CD4-positive, alpha-beta T cell treated with Interleukin-12 subunit alpha and Interleukin-12 subunit beta, for 1 hour (primary cell): Measurements from ENCODE around the gene FREM2.

Experiments
- DNase-seq: peaks from one replicate; pipeline ENCODE4 v3.0.0-alpha.2; 2020

Gene FREM2, protein sequence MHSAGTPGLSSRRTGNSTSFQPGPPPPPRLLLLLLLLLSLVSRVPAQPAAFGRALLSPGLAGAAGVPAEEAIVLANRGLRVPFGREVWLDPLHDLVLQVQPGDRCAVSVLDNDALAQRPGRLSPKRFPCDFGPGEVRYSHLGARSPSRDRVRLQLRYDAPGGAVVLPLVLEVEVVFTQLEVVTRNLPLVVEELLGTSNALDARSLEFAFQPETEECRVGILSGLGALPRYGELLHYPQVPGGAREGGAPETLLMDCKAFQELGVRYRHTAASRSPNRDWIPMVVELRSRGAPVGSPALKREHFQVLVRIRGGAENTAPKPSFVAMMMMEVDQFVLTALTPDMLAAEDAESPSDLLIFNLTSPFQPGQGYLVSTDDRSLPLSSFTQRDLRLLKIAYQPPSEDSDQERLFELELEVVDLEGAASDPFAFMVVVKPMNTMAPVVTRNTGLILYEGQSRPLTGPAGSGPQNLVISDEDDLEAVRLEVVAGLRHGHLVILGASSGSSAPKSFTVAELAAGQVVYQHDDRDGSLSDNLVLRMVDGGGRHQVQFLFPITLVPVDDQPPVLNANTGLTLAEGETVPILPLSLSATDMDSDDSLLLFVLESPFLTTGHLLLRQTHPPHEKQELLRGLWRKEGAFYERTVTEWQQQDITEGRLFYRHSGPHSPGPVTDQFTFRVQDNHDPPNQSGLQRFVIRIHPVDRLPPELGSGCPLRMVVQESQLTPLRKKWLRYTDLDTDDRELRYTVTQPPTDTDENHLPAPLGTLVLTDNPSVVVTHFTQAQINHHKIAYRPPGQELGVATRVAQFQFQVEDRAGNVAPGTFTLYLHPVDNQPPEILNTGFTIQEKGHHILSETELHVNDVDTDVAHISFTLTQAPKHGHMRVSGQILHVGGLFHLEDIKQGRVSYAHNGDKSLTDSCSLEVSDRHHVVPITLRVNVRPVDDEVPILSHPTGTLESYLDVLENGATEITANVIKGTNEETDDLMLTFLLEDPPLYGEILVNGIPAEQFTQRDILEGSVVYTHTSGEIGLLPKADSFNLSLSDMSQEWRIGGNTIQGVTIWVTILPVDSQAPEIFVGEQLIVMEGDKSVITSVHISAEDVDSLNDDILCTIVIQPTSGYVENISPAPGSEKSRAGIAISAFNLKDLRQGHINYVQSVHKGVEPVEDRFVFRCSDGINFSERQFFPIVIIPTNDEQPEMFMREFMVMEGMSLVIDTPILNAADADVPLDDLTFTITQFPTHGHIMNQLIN (N-terminal part only)

DNA sequence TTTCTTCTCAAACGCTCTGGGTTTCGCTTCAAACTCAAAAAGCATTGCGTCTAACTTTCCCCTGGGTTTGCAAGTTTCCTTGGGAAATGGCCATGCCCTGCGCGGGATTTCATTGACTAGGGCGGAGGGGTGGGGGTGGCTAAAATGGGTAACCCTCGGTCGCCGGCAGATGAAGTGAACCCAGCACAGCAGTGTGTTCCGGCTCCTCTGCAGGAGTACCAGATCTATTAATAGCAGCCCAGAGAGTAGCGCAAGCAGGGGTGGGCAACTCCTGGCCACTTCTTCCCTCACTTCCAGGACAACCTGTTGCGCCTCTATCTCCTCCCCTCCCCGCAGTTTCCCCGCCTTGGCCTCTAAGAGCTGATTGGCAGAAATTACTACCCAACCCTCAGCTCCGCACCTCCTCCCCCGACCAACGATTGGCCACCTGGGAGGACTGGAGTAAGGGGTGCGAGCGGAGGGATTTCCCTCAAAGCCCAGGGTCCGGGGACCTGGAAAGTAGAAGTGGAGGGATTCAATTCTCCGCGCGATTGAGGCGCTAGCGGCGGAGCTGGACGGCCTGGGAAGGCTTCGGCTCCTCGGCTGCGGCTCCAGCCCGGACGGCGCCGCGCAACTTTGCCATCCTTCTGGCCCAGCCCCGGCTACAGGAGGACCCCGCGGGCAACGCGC, at the start of gene FREM2:
FREM2 (plus strand) TSS at position 501 of the 669 bp plus-strand sequence. CDS start 268 bp downstream, outside the sequence.
- no peak for DNase-seq

DNA sequence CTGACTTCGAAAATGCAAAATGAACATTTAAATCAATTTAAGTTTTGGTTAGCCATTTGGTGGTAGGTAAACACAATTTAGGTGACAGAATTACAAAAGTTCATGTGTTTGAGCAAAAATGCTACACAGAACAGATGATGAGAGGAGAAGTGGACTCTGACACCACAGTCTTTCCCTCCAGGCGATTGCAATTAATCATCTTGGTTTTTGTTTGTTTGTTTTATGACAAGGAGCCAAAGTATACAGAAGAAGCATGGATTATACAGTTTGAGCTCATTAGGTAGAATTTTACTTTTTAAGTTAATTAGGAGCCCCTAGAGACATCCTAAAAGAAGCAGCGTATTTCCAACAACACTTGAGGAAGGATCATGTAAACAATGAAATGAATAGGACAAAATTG, 49.3 kb upstream of the FREM2 start:
- no peak for DNase-seq

DNA sequence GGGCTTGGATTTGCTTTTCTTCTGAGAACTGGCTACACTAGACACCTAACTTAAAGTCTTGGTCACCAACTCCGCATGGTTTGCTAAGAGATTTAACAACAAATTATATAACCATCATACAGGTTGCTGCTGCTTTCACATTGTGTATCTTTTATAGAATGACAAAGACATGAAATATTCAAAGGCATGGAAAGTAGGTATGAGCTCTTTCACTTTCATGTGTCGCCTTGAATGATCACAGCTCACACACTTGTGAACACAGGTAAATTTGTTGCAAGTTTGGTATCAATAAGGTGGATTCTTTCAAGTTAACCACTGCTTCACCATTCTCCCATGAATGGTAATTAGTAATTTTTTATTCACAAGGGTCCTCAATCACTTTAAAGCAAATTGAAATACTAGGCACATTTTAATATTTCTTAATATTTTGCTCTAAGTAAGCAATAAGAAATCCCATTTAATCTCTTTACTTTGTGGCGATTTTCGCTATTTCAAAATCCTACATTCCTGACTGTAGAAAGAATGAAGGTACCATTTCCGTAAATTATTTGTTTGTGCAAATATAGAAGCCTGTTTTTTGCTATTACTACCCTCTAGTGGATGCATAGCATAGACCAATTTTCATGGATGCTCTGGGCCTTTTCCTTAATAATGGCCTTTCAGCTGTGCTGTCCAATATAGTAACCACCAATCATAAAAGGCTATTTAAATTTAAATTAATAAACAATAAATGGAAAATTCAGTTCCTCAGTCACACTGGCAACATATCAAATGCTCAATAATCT, 45.5 kb upstream of the FREM2 start:
- DNase-seq, result no peak

DNA sequence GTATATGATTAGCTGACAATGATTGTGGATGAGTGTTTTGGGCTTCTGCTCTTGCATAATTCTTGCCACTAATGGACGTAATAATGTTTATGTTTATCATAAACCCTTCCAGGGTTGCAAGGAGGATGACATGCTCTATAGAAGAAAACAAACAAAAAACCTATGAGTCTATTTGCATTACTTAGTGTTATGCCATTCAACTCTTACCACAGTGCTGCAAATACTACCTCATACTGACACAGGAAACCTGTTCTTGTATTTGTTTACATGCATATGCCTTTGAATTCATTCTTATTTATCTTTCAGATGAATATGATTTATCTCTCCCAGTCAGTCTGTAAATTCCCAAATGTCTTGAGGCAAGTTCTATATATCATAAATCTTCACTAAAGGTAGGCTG, 39.6 kb upstream of the FREM2 start:
- DNase-seq, result no peak

DNA sequence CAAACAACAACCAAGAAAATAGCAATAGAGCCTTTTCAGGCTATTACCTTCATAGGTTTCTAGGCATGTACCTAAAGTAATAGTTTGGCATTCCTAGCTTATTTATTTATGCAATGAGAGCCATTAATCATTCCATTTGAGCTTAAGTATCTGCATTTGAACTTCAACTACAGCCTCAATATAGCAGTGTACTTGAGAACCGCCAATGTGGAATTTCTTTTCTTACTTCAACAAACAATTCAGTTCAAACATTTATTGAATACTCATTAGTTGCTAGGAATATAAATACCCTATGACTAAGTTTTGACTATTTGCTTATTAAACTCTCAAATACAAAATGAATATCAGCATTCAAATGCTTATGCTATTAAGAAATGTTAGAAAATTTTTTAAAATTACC, 38.0 kb upstream of the FREM2 start:
- no peak for DNase-seq

DNA sequence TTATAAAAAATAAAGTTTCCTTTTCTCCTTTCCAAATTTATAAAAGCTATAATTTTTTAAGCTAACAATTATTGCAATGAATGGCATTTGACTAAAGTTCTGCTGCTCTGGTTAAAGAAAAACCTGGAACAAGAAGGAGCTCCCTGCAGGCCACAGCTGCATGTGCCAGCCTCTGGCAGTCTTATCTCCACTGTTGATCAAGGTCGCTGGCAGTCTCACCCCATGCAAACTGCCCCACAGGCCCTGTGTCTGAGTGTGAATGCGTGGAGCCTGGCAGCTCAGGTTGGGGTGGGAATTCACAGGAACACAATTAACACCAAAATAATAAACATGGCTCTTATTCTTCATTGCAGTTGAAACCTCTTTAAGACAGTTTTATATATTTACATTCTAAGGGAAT, 30.2 kb upstream of the FREM2 start:
- DNase-seq, result no peak

DNA sequence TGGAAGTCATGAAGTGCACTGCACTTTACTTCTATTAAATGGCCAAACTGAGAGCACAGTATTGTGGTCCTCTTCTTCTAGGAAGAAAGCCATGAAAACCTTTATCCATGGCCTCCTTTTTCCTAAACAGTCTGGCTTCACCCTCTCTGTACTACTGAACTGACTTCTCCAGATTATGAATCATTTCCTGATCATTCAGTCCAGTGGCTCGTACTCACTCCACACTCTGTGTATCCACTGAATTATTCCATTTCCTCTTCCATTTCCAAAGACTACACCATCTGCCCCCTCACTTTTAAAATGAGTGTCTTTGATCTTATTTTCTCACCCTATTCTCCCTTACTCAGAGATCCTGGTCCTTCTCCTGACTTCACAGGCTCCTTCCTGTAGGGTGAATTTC, 29.7 kb upstream of the FREM2 start:
- no peak for DNase-seq

DNA sequence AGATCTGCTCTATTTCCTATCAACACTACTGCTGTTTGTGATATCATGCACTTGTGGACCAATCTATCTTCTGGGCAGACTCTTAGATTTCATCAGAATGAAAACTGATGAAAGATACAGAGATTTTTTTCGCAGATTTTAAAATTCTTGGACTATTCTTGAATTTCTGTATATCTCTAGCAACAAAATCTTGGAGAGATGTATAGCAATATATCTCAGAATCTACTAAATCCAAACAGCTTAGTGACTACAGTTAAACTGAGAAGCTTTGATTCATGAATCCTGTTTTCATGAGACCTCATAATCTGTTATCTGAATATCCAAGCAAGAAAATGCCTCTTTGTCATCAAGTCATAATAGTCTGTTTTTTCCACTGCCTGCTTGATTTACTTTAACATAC, 28.0 kb upstream of the FREM2 start:
- no peak for DNase-seq

DNA sequence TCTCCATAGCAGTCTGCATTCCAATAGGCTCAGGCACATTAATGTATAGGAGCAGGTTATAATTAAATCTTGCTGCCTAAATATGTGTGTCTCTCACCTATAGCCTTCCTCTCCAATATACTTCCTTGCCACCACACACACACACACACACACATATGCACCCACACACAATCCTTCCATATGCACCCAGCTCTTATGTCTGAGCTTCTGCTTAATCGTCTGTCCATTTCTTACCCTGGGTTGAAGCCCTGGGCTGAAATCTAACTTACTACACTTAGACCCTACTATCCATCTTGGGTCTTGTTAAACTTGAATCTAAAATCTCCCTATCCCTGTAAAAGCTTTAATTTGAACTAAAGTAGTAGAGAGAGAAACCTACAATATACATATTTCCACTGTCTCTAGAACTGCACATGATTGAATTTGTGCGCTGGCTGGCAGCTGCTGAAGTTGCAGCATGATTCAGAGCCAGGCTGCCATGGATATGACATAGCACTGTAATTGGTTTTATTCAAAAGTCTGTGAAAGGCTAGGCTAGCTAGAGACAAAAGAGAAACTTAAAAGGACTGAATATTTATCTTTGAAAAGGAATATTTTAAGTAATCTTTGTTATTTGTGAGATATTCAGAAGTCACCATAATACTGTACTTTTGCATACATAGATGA, 25.7 kb upstream of the FREM2 start:
- DNase-seq, result no peak

DNA sequence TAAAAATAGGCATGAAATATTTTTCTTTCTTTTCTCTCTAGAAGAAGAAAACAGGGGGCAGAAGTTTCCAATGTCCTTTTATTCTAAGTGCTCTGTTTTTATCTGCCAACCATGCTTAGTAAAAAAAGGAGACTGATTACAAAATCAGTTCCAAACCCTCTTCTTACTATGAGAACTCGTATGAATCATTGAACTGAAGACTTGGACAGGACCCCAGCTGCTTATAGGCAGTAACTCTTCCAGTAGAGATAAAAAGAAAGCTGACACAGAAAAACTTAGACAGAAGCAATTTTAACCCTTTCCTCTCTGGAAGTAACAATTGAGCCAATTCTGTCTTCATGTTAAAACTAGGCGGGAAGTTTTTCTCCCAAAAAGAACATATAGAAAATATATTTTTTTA, 24.5 kb upstream of the FREM2 start:
- no peak for DNase-seq

DNA sequence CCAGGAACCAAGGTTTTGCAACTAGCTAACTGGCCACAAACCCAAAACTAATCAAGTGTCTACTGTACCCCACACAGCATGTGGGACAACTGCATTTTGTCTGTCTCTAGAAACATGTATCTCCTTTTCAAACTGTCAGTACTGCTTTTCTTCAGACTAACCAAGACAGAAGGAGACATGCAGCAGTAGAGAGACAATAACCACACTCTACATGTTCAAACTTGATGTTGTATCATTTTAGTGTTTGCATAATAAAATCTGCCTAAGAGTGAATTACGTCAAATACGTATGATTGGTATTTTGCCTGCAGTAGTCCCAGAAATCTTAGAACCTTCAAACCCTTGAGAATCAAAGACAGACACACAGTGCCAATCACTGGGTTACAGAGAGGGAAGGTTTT, 22.0 kb upstream of the FREM2 start:
- no peak for DNase-seq

DNA sequence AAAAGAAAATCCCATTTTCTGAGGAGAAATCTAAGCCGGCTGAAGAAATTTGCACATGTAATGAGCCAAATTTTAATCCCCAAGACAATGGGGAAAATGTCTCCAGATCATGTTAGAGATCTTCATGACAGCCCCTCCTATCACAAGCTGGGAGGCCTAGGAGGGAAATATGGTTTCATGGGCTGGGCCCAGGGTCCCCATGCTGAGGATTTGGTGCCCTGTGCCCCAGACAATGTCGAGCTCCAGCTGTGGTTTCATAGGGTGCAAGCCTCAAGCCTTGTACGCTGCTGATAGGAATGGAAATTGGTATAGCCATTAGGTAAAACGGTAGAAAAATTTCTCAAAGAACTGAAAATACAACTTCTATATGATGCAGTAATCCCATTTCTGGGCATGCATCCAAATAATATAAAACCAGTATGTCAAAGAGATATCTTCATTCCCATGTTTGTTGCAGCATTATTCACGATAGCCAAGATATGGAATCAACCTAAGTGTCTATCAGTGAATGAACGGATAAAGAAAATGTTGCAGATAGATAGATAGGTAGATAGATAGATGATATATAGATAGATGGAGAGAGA, 19.3 kb upstream of the FREM2 start:
- DNase-seq, result no peak

DNA sequence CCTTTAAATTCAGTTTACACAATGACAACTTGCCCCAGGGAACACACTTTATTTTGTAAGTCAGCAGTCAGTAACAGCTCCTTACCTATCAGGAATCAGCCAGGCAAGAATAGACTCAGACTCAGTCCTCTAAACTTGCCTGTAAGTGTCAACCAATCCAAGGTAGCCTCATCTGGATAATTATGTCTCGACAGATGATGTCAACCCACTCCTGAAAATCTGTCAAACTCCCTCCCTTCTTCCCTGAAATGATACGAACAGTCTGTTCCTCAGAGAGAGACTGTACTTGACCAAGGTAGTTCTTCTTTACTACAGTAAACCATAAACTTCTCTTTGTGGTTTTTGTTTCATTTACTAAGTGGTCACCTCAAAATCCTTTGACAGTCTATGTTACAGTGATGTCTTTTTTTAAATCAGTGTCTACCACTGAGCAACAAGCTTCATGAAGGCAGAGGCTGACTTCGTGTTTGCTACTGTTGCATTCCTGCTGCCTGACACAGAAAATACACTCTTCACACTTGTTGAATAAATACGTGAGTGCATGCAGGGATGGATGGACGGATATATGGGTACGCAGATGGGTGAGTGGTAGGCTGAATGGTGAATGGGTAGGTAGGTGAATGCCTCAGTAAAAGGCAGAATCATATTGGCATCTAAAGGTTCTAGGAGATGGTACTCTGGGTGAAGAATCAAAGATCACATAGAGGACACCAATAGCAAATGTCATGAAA, 17.5 kb upstream of the FREM2 start:
- no peak for DNase-seq

DNA sequence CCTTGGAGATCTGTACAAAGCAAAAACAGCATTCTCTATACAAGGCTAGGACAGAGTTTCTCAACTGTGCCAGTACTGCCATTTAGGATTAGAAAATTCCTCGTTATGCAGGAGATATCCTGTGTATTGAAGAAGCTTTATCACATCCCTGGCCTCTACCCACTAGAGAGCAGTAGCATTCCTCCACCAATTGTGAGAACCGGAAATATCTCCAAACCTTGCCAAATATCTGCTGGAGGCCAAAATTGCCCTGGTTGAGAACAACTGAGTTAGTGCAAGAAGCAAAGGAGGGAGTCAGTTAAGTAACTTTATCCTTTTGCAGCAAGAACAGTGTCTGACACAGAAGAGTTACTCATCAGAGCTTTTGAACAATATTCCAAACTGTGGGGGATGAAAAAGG, 16.2 kb upstream of the FREM2 start:
- no peak for DNase-seq

DNA sequence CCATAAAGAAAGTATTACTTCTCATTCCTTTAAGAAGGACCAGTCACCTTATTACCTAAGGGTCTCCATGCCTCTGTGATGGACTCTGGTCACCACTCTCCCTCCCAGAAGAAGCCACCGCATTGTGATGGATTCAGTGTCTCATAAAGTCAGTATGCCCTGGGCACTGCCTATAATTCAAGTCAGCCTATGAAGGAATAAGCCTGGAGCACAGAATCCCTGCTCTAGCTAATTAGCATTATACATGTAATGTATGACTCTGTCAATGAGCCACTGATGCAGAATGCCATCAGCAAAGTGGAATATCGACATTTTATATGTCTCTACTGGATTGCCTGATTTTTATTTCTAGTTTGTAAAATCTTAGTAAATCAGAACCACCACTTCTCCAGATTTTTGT, 14.9 kb upstream of the FREM2 start:
- DNase-seq, result no peak

DNA sequence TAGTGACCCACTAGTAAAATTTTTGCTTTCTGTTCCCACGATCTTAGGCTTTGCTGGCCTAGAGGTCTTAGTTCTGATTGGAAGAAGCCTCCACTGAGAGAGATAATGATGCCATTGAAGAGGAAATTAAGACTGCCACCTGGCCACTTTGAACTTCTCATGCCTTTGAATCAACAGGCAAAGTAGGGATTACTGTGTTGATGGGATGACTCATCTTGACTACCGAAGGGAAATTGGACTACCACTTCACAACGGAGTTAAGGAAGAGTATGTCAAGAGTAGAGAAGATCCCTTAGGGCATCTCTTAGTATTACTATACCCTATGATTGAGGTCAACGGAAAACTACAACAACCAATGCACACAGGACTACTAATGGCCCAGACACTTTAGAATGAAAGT, 12.7 kb upstream of the FREM2 start:
- DNase-seq, result no peak

DNA sequence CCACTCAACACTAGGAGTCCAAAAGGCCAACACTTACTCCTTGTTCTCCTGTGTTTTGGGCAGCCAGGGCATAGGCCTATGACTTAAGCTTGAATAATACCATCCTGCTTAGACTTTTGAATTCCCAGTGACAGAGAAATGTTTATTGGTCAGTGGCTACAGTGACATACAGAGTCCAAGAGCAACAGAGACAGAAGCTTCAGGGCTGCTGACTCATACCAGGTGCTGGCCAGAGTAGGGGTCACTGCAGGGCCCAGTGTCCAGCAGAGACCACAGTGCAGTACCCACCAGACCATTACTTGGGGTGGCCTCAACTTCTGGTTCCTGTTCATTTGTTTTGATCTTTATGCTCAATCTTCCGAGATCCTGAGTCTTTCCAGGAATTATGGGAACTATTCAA, 6.0 kb upstream of the FREM2 start:
- no peak for DNase-seq

DNA sequence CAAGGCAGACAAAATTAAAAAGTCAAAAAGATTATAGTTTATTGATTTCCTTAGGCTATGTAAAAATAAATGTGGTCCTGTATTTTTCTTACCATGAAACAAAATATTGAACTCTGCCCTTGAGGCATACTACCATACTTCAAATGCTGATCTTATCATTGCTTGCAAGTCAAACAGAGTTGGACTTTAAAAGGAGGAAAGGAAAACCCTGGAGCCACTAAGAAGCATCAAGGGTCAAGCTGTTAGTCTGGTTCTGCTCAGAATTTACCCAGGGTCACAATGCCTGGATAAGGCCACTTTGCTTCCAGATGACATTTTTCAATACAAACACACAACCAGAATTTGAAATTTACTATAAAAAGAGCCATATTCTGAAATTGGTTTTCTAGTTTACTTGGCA, 2.2 kb upstream of the FREM2 start:
- DNase-seq, result no peak

DNA sequence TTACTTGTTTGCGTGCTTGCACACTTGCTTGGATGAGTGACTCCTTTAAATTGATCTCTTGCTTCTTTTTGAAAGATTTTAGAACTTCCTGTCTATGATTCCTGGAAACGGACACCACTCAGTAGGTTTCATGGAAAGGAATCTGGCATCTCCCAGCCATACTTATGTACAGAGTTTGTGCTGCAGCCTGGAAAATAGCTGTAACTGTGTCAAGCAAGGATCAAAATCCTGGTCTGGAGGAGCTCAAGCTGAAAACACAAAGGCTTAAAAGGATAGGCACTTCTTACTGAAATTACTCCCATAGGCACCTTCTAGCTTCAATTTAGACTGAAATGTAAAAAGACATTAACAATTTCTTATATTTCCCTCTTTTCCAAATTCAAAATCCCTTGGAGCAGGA, 1.4 kb upstream of the FREM2 start:
- DNase-seq, result no peak

DNA sequence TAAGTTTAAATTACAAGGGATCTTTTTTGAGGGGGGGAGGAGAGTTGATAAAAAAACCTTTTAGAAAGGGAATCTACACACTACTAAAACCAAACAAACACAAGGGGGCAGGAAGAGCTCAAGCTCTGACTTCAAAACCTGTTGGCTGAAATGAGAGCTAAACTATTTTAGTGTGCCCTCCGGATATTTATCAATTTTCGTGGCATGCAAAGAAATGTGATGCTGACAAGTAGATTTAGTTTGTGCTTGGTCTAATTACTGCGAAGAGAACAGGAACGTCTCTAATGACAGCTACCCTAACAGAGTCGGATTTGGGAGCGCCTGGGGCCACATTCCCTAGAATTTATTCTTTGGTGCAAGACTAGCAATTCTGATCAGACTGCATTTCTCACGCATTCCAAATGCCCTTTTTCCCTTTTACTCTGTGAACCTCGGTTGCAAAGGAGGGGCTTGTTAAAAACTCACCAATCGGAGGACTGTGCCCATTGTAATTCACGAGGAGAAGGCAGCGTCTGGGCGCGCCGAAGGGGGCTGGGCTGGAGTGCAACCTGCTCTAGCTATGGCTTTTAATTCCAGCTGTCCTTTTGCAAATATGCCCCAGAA, 802 bp upstream of the FREM2 start:
- DNase-seq, result no peak
